PC-9 (cell line): ENCODE measurements around the gene USP8.
"Not testable (repeated sequence)": the region's sequence is repeated elsewhere in the genome, so short reads cannot be mapped to it uniquely, and the experiment has no call there.

ENCODE experiments used
- CTCF ChIP-seq: fragments of 200-600 bp; sonication (generic); conservative IDR thresholded peaks from 2 replicates; pipeline ENCODE4 v1.6.1; 2017; ENCODE audit warnings: mixed run types, antibody characterized with exemption, mild to moderate bottlenecking, moderate library complexity
- EZH2 ChIP-seq: fragments of 200-600 bp; sonication (generic); IDR thresholded peaks from 2 replicates; pipeline ENCODE4 v1.8.0; 2017; ENCODE audit warnings: antibody characterized with exemption, low read depth

DNA sequence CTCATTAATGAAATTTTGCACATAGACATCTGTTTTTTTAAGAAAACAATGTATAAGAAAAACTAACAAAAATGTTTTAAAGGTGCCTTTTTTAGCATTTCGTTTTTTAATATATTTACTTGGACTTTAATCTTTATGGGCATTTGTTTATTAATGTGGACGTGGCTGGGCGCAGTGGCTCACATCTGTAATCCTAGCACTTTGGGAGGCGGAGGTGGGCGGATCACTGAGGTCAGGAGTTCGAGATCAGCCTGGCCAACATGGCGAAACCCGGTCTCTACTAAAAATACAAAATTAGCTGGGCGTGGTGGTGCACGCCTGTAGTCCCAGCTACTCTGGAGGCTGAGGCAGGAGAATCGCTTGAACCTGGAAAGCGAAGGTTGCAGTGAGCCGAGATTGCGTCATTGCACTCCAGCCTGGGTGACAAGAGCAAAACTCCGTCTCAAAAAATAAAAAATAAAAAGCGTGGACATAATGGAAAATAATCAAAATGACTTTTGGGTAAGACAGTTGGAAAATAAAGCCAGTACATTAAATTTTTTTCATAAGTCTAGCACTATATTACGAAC is 1.6 kb downstream of the USP8 start:
- not testable (repeated sequence) for TF ChIP-seq CTCF, EZH2
